ENCODE results near the gene CYCS.
"Not testable (repeated sequence)": the region's sequence is repeated elsewhere in the genome, so short reads cannot be mapped to it uniquely, and the experiment has no call there.

The CYCS gene

GRCh38 chr7:25117226-25118047, 7.6 kb downstream of the CYCS start:
- no peak for DNase-seq

- DNase-seq = no peak
These were observed 8.4 kb downstream of the CYCS start for GRCh38 chr7:25116621-25117020.

DNA sequence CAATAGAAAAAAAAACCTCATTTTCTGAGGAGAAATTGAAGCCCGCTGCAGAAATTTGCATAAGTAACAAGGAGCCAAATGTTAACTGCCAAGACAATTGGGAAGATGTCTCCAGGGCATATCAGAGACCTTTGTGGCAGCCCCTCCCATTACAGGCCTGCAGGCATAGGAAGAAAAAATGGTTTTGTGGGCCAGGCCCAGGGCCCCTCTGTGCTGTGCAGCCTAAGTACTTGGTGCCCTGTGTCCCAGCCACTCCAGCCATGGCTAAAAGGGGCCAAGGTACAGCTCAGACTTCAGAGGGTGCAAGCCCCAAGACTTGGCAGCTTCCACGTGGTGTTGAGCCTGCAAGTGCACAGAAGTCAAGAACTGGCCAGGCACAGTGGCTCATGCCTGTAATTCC, 14.5 kb downstream of the CYCS start:
- DNase-seq = not testable (repeated sequence)

- DNase-seq = no peak
These were observed 15.8 kb downstream of the CYCS start for GRCh38 chr7:25109276-25109675.

DNA sequence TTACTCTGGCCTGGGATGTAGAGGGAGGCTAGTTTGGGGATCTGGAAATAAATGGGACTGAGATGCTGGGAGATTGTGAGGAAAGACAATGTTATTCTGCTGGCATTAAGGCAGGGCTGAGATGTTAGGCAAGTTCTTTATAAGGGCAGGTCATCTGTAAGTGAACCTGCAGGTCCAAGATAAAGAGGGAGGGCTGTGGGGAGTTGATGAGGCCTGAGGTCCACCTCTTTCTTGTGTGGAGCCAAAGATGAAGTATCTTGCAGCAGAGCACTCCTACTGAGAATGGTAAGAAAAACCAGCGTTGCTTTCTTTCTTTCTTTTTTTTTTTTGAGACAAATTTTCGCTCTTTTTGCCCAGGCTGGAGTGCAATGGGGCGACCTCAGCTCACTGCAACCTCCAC, 19.1 kb downstream of the CYCS start:
- no peak for DNase-seq

GRCh38 chr7:25103773-25104172, 21.3 kb downstream of the CYCS start:
- DNase-seq = no peak

- no peak for DNase-seq
These were observed 23.2 kb downstream of the CYCS start for GRCh38 chr7:25101817-25102216.

DNA sequence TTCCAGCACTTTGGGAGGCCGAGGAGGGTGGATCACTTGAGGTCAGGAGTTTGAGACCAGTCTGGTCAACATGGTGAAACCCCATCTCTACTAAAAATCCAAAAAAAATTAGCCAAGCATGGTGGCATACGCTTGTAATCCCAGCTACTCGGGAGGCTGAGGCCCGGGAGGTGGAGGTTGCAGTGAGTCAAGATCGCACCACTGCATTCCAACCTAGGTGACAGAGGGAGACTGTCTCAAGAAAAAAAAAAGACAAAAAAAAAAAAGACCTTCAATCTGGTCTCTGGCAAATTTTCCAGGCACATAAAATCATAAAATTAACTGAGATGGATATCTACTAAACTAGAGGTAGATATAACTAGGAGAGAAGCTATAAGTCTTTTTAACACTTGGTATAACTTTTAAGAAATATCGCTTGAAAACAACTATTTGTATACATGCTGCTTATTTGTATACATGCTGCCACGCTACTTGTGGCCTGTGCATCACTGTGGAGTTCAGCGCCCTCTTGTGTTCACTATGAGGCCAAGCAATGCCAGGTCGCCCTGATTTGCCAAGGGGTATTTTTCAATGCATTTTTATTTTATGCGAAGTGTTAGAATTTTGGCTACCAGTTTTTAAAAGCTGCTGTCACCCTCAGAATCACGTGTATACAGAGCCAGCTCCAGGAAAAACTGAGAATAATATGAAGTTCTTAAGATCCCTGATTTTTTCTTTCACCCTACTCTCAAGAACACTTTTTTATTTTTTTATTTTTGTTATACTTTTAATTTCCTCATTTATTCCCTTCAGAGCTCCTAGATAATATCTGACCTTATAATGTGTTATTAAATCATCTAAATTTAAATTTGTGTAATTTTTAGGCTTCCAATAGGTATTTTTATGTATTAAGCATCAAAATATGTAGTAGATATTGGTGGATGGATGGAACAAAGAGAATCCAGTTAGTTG, 26.7 kb downstream of the CYCS start:
- peak; percentile 31 for DNase-seq

- DNase-seq = no peak
These were observed 29.3 kb downstream of the CYCS start for GRCh38 chr7:25095516-25096345.

DNA sequence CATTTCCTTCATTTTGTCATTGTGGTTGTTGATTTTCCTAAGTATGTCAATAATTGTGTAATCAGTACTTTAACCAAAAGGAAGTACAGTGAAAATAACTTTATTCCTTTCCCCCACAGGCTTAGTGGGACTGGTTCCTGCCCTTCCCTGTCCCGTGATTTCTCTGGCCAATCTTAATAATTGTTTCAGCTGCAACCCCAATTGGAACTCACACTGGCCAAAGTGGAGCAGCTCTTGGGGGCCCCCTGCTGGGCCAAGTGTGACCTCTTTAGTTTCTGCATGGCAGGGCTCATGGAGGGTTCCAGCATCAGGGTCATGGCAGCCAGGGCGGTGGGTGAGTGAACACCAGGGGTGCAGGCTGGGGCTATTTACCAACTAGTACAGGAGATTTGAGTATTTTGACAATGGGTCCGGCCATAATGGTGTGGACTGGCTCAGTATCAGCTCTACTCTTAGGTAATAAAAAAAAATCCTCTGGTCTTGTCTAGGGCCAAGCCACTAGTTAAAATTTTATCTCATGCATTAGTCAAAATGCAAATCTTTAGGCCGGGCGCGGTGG, 31.7 kb downstream of the CYCS start:
- DNase-seq = peak; percentile 38

DNA sequence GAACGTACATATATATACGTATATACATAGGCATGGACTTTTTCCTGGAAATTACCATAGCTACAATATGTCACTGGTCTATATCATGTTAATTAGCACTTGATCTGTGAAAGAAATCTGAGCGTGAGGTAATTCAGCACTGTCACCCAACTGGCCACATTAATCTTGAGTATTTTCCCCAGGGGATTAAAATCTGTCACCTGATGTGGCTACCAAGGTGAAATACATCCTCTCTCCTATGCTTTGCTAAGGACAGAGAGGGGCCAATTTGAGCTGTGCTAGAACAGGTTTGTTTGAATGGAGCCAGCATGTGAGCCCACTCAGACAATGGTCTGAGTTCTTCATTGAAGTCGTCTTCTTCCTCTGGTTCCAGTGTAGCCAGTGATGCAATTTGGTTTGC, 33.3 kb downstream of the CYCS start:
- no peak for DNase-seq

- no peak for DNase-seq
These were observed 33.9 kb downstream of the CYCS start for GRCh38 chr7:25091176-25091575.

DNA sequence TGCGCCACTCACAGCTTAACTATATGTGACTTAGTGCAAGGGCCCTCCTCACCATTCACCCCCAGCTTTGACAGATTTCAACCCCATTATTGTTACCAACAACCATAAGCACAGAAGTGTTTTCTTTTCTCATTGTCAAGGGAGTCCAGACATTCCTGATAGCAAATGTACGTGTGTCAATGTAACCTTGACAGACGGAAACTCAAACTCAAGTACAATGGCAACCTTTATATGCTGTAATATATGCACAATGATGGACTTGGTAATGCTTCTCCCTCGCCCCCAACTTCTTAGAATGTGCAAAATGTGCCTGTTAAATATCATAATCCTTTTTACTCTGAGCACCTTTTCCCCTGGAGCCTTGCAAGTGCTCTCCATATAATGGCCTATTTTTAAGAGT, 34.7 kb downstream of the CYCS start:
- DNase-seq = no peak

GRCh38 chr7:25087855-25088254, 37.2 kb downstream of the CYCS start:
- no peak for DNase-seq

DNA sequence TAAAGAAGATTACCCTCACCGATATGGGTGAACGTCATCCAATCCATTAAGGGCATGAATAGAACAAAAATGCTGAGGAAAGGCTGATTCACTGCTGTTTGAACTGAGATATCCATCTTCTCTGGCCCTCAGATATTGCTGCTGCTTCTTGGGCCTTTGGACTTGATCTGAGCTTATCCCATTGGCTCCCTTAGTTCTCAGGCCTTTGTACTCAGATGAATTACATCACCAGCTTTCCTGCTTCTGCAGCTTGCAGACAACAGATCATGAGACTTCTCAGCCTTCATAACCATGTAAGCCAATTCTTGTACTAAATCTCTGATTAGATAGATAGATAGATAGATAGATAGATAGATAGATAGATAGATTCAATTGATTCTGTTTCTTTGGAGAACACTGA, 40.2 kb downstream of the CYCS start:
- DNase-seq = no peak

DNA sequence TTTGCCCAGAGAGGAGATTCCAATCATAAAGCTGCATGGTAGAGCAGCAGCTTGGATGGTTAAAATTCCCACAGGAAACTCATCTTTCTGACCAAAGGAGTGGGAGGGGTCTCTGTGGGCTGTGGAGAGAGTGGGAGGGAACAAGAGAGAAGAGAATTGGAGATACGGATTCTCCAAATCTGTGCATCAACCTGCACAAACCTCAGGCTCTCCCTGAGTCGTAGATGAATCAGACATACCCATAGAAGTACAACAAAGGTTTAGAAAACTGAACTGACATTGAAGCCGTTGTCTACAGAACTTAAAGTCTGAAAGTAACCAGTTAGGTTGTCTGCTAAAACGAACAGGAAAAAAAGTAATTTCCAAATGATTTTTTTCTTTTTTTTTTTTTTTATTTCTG, 41.9 kb downstream of the CYCS start:
- DNase-seq = no peak

DNA sequence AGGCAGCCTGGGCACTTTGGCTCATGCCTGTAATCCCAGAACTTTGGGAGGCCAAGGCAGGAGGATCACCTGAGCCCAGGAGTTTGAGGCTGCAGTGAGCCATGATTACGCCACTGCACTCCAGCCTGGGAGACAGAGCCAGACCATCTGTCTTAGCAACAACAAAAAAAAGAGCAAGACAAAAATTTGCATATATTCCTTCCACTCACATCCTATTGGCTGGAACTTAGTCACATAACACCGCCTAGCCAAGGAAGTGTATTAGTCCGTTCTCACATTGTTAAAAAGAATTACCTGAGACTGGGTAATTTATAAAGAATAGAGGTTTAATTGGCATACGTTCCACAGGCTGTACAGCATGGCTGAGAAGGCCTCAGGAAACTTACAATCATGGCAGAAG, 43.0 kb downstream of the CYCS start:
- not testable (repeated sequence) for DNase-seq

DNA sequence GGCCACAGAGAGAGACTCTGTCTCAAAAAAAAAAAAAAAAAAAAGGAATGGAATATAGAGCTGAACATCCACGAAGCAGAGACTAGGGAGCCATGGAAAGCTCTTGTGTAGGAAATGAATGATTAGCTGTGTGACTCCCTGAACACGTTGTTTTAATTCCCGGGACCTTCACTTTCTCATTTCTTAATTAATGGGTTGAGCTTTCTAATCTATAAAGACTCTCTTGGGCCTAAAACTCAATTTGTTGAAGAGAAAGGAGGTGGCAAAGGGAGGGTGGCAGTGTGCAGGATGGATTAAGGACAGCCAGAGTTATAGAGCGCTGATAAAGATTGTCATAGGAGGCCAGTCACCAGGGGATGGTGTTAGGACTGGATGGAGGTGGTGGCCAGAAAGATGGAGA, 48.0 kb downstream of the CYCS start:
- no peak for DNase-seq

DNA sequence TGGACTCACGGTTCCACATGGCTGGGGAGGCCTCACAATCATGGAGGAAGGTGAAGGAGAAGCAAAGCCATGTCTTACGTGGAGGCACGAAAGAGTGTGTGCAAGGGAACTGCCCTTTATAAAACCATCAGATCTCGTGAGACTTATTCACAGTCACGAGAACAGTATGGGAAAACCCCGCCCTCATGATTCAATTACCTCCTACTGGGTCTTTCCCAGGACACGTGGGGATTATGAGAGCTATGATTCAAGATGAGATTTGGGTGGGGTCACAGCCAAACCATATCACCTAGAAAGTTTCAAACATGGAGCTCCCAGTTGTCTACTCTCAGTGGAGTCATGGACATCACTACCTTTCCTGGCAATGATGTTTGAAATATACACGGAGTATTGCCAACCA, 49.6 kb downstream of the CYCS start:
- no peak for DNase-seq

- DNase-seq = no peak
These were observed 51.6 kb downstream of the CYCS start for GRCh38 chr7:25073451-25073850.

All from SHP77 treated with DMSO at 0.1 percent for 48 hours (cell line).